Stimulated activated effector memory CD8-positive, alpha-beta T cell treated with anti-CD3 and anti-CD28 coated beads, Interleukin-12 subunit alpha, Interleukin-12 subunit beta, amount 100 ng/mL, for 72 hours (primary cell): Measurements from ENCODE around the gene RNF213.

Experiments used
- ATAC-seq: fragments of 150-1000 bp; cut with Tn5 transposase; 2 replicates; pipeline ENCODE4 v1.10.0; 2021
- DNase-seq, 2 donors: peaks; one replicate each; pipeline ENCODE4 v3.0.0; 2021 to 2022; ENCODE audit warnings: low spot score in 2 of 2
- H3K27ac Mint-ChIP-seq: one replicate; pipeline ENCODE4 v1.8.0; 2022; ENCODE audit warnings: mild to moderate bottlenecking, mixed read lengths
- H3K36me3 Mint-ChIP-seq: one replicate; pipeline ENCODE4 v1.8.0; 2022; ENCODE audit warnings: mild to moderate bottlenecking, mixed read lengths
- H3K4me1 Mint-ChIP-seq: one replicate; pipeline ENCODE4 v1.8.0; 2022; ENCODE audit warnings: mixed read lengths
- H3K4me3 Mint-ChIP-seq: one replicate; pipeline ENCODE4 v1.8.0; 2022; ENCODE audit warnings: mild to moderate bottlenecking, mixed read lengths
- H3K9me3 Mint-ChIP-seq: one replicate; pipeline ENCODE4 v1.8.0; 2022; ENCODE audit warnings: mixed read lengths

Gene RNF213

DNA sequence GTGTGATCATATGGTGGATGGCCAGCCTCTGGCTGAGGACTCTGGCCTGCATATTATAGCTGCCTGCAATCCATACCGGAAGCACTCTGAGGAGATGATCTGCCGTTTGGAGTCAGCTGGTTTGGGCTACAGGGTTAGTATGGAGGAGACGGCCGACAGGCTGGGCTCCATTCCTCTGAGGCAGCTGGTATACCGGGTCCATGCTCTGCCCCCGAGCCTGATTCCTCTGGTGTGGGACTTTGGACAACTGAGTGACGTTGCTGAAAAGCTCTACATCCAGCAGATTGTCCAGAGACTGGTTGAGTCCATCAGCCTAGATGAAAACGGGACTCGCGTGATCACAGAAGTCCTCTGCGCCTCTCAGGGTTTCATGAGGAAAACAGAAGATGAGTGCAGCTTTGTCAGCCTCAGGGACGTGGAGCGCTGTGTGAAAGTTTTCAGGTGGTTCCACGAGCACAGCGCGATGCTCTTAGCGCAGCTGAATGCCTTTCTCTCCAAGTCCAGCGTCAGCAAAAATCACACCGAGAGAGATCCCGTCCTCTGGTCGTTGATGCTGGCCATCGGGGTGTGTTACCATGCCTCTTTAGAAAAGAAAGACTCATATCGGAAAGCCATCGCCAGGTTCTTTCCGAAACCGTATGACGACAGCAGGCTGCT lies 85.3 kb downstream of the RNF213 start:
- H3K4me1 Mint-ChIP-seq, result peaks cover 31% of the 10 kb centered on the region
- no peaks in the 10 kb centered on the region for H3K9me3 Mint-ChIP-seq
- DNase-seq, result no peak
- no peak for ATAC-seq
- H3K27ac Mint-ChIP-seq, result no peak overlapping the region
- no peak overlapping the region for H3K4me3 Mint-ChIP-seq
- H3K36me3 Mint-ChIP-seq, result peaks cover 100% of the 10 kb centered on the region

DNA sequence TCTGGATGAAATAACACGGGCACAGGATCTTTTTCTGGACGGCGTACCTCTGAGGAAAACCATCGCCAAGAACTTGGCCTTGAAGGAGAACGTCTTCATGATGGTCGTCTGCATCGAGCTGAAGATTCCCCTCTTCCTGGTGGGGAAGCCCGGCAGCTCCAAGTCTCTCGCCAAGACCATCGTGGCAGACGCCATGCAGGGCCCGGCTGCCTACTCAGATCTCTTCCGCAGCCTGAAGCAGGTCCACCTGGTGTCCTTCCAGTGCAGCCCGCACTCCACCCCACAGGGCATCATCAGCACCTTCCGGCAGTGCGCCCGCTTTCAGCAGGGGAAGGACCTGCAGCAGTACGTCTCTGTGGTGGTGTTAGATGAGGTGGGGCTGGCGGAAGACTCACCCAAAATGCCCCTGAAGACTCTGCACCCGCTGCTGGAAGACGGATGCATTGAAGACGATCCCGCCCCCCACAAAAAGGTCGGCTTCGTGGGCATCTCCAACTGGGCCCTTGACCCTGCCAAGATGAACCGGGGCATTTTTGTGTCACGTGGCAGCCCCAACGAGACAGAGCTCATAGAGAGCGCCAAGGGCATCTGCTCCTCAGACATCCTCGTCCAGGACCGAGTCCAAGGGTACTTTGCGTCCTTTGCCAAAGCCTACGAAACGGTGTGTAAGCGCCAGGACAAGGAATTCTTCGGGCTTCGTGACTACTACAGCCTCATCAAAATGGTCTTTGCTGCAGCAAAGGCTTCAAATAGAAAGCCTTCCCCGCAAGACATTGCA lies 86.0 kb downstream of the RNF213 start:
- Mint-ChIP-seq H3K9me3 (no peaks in the 10 kb centered on the region), H3K36me3 (peaks cover 100% of the 10 kb centered on the region), H3K4me1 (peaks cover 31% of the 10 kb centered on the region), H3K4me3 (no peak overlapping the region), H3K27ac (no peak overlapping the region)
- no peak for DNase-seq
- no peak for ATAC-seq

DNA sequence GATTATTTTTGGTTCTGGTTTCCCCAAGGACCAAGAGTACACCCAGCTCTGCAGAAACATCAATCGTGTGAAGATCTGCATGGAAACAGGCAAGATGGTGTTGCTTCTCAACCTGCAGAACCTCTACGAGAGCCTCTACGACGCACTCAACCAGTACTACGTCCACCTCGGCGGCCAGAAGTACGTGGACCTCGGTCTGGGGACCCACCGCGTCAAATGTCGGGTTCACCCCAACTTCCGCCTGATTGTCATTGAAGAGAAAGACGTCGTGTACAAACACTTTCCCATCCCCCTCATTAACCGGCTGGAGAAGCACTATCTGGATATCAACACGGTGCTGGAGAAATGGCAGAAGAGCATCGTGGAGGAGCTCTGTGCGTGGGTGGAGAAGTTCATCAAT lies 86.9 kb downstream of the RNF213 start:
- Mint-ChIP-seq H3K4me1 (peaks cover 31% of the 10 kb centered on the region), H3K36me3 (peaks cover 100% of the 10 kb centered on the region), H3K9me3 (no peaks in the 10 kb centered on the region), H3K4me3 (no peak overlapping the region), H3K27ac (peak overlapping the region; percentile 76)
- DNase-seq, result no peak
- no peak for ATAC-seq

DNA sequence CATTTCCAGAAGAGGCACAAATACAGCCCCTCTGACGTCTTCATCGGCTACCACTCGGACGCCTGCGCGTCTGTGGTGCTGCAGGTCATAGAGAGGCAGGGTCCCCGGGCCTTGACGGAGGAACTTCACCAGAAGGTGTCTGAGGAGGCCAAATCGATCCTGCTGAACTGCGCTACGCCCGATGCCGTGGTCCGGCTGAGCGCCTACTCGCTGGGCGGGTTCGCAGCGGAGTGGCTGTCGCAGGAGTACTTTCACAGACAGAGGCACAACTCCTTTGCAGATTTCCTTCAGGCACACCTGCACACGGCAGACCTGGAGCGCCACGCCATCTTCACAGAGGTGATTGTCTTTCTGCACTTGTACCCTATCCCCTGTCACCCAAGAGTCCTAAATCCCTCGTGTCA lies 87.3 kb downstream of the RNF213 start:
- ATAC-seq, result no peak
- Mint-ChIP-seq H3K4me3 (no peak overlapping the region), H3K27ac (peak overlapping the region; percentile 76), H3K4me1 (peaks cover 31% of the 10 kb centered on the region), H3K36me3 (peaks cover 100% of the 10 kb centered on the region), H3K9me3 (no peaks in the 10 kb centered on the region)
- DNase-seq, result no peak

DNA sequence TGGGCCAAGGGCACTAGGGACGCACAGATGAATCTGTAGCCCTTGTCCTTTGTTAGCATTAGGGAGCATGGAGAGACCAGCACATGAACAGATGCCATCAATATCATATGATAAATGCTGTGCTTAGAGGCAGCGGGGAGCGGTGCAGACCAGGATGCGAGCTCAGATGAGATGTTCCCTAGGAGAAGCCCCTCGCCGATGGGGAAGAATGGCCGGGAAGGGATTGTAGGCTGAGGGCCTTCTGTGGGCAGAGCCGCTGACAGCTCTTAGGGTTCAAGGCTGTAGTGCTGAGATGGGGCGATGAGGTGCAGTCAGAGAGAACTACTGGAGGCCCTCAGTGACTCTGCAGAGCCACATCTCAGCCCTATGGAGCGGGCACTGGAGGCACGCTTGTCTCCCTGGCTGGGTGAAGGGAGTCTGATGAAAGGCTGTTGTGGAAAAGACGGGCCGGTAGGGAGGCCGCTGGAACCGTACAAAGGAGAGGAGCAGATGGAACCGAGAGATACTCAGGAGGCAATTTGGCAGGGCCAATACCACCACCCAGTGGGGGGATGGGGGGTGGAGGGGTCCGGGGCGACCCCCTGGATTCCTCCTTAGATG lies 88.0 kb downstream of the RNF213 start:
- Mint-ChIP-seq H3K27ac (peak overlapping the region; percentile 78), H3K9me3 (no peaks in the 10 kb centered on the region), H3K4me1 (peaks cover 25% of the 10 kb centered on the region), H3K4me3 (no peak overlapping the region), H3K36me3 (peaks cover 100% of the 10 kb centered on the region)
- ATAC-seq (no peak), DNase-seq (no peak)

DNA sequence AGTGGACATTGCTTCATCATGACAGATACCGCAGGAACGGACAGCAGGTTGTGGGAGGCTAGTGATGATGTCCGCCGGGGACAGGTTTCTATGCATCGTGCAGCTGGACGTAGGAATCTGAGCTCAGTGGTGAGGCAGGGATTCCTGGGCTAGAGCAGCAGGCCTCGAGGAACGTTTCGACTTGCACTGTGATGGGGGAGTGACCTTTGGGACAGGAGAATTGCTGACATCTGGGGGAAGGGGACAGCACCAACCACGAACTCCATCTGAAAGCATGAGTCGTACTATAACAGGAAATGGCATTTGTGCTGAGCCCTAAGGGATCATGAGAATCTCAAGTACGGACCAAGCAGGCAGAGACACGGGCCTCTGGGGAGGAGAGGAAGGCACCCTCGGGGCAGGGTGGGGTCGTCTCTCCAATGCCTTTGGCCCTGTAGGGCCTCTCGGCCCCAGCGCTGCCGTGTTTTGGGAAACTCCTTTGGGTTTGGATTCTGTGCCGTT lies 88.5 kb downstream of the RNF213 start:
- ATAC-seq, result peak; percentile 48
- H3K27ac Mint-ChIP-seq, result peak overlapping the region; percentile 78
- H3K4me1 Mint-ChIP-seq, result peaks cover 23% of the 10 kb centered on the region
- no peak for DNase-seq
- H3K36me3 Mint-ChIP-seq, result peaks cover 100% of the 10 kb centered on the region
- no peak overlapping the region for H3K4me3 Mint-ChIP-seq
- no peaks in the 10 kb centered on the region for H3K9me3 Mint-ChIP-seq

DNA sequence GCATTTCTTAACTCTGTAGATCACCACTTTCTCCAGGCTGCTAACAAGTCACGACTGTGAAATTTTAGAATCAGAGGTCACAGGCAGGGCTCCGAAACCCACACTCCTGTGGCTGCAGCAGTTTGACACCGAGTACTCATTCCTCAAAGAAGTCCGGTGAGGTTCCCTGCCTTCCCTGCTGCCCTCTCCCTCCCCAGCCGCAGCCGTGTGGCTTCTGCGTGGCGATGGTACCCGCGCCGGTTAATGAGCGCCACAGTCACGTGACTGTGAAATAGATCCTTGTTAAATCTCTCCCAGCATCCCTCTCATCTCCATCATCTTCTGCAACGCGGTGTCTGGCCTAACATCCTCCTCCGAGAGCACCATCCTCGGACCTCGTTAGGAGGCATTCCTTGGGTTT lies 89.1 kb downstream of the RNF213 start:
- Mint-ChIP-seq H3K4me3 (no peak overlapping the region), H3K4me1 (peaks cover 23% of the 10 kb centered on the region), H3K36me3 (peaks cover 100% of the 10 kb centered on the region), H3K27ac (peak overlapping the region; percentile 78), H3K9me3 (no peaks in the 10 kb centered on the region)
- DNase-seq (no peak), ATAC-seq (no peak)

DNA sequence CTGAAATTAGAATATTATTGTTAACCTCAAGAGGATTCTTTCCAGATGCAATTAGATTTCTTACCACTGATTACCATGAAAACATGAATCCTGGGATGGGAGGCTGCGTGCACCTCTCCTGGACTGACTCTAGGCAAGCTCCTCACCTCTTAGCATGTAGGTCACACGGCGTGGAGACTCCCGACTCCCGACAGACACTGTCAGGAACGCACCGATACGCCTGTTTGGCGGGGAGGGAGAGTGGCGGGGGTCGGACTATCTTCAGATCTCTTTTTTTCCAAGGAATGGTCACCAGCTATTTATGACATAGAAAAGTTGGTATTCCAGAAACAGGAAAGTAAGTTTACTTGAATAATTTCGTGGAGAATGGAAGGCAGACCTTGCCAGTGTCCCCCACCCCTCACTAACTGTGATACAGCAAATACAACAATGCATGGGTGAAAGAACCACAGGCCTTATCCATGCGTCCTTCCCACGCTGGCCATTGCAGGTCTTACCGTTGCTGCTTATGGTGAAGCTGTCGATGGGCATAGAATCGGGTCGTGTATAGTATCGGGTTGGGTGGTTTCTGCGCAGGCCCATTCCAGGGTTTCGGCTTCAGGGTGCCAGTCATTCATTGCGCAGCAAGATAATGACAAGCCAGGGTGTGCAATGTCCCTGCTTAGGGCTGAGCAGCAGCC lies 91.7 kb downstream of the RNF213 start:
- Mint-ChIP-seq H3K4me1 (peaks cover 22% of the 10 kb centered on the region), H3K9me3 (no peaks in the 10 kb centered on the region), H3K36me3 (peaks cover 100% of the 10 kb centered on the region), H3K4me3 (no peak overlapping the region), H3K27ac (peak overlapping the region; percentile 58)
- no peak for ATAC-seq
- DNase-seq, result no peak

DNA sequence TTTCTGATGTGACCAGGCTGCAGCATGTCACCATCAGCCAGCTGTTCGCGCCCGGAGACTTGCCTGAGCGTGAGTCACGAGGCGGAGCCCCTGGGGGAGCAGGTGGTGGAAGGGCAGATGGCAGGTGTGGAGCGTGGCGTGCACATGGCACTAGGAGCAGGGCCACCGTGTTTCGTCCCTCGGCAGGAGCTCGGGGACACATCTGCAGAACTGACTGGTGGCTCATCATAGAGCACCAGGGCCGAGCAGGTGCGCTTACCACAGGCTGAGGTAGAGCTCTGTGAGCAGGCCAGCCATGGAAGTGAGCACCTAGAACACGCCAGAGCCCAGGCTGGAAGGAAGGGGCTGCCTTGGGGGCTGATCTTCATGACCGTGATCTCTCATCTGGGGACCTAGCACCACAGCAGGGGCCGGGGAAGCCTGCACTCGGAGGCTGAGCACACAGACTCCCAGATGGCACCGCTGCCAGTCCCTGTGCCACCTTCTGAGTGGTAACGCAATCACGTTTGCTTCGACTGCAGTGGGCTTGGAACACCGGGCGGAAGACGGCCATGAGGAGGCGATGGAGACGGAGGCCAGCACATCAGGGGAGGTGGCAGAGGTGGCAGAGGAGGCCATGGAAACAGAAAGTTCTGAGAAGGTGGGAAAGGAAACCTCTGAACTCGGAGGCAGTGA lies 92.5 kb downstream of the RNF213 start:
- ATAC-seq (no peak), DNase-seq (no peak)
- Mint-ChIP-seq H3K36me3 (peaks cover 100% of the 10 kb centered on the region), H3K4me3 (no peak overlapping the region), H3K9me3 (no peaks in the 10 kb centered on the region), H3K27ac (peak overlapping the region; percentile 86), H3K4me1 (peaks cover 17% of the 10 kb centered on the region)

DNA sequence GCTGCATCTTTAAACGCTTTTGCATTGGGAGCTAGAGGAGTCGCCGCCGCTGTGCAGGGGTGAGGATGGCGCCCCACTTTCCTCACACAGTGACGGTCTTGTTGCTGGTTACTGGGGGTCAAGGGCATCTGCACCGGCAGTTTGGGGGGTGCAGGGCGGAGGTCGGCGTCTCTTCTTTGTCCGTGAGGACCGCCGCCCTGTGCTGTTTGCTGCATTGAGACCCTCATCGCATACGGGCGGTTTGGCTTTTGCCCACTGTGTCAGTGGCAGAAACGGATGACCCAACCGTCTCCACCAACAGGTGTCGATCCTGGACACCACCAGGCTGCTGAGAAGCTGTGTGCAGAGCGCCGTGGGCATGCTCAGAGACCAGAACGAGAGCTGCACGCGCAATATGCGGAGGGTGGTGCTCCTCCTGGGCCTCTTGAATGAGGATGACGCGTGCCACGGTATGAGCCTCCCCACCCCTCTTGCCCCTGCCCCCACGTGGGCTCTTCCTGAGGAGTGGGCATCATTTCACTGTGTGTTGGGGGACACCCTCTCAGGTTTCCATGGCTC lies 93.1 kb downstream of the RNF213 start:
- Mint-ChIP-seq H3K4me3 (no peak overlapping the region), H3K27ac (peak overlapping the region; percentile 86), H3K4me1 (peaks cover 11% of the 10 kb centered on the region), H3K36me3 (peaks cover 100% of the 10 kb centered on the region), H3K9me3 (no peaks in the 10 kb centered on the region)
- ATAC-seq (no peak), DNase-seq (no peak)

DNA sequence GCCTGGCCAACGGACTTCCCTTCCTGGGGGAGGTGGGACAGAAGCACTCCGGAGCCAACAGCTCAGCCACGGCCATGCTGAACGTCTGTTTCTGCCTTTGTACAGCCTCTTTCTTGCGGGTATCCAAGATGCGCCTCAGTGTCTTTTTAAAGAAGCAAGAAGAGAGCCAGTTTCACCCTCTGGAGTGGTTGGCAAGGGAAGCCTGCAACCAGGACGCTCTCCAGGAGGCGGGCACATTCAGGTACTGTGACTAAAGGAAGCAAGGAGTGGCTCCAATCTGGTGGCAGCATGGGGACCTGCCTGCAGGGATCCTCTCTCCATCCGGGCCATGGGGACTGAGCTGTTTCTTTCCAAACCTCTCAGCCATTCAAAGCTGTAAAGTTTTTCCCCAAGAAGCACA lies 93.7 kb downstream of the RNF213 start:
- Mint-ChIP-seq H3K27ac (peak overlapping the region; percentile 86), H3K4me3 (no peak overlapping the region), H3K9me3 (no peaks in the 10 kb centered on the region), H3K4me1 (peaks cover 6% of the 10 kb centered on the region), H3K36me3 (peaks cover 100% of the 10 kb centered on the region)
- ATAC-seq, result no peak
- DNase-seq, result no peak

DNA sequence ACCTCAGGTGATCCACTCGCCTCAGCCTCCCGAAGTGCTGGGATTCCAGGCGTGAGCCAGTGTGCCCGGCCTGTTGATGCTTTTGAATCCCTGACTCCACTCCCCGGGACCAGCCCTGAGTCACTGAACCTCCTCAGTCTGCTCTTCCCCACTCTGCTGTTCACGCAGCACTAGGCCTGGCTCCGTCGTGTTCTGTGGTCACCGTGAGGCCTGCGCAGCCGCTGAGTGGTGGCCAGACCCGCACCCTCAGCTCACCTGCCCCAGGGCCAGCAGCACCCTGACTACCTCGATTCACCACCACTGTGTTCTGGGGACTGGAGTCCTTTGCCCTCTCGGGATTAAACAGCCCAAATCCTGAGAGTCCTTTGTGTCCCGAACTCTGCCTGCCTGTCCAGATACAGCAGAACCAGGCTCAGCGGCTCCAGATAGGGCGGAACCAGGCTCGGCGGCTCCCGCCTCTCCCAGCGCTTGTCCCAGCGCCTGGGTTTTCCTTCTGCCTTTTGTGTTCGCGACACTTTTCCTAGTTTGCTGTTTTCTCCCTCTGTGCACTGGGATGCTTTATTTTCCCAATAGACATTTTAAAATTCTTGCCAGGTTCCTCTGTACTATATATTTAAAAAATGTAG lies 95.7 kb downstream of the RNF213 start:
- Mint-ChIP-seq H3K36me3 (peaks cover 100% of the 10 kb centered on the region), H3K4me1 (no peaks in the 10 kb centered on the region), H3K9me3 (no peaks in the 10 kb centered on the region), H3K27ac (peak overlapping the region; percentile 37), H3K4me3 (no peak overlapping the region)
- DNase-seq, result no peak
- ATAC-seq, result no peak

DNA sequence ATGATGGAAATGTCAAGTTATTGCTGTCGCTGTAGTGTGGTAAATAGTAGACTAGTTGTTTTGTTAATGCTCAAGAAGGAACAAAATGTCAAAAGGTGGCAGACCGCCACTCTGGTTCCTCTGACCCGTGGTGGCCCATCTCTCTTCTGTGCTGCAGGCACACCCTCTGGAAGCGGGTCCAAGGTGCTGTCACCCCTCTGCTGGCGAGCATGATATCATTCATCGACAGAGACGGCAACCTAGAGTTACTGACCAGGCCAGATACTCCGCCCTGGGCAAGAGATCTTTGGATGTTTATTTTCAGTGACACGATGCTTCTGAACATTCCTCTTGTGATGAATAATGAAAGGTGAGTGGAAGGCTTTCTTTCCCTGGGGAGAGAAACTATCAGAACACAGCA lies 97.5 kb downstream of the RNF213 start:
- peaks cover 100% of the 10 kb centered on the region for H3K36me3 Mint-ChIP-seq
- H3K4me1 Mint-ChIP-seq, result no peaks in the 10 kb centered on the region
- no peak overlapping the region for H3K4me3 Mint-ChIP-seq
- DNase-seq (no peak), ATAC-seq (no peak)
- no peaks in the 10 kb centered on the region for H3K9me3 Mint-ChIP-seq
- peak overlapping the region; percentile 34 for H3K27ac Mint-ChIP-seq

DNA sequence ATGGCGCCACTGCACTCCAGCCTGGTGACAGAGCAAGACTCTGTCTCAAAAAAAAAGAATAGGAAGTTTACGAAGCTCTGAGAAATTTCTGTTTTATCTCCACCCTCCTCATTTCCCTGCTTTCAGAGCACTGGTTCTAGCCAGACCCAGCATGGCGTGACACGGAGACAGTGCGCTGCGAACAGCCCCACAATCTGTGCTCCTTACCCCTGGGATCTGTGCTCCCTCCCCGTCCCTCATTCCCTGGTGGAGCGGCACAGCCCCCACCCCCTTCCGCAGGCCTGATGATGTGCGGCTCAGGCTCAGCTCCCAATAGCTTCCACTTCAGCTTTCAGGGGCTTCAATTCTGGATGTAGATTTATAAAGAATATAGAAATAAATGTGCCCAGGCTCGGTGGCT lies 98.2 kb downstream of the RNF213 start:
- no peak for DNase-seq
- H3K4me3 Mint-ChIP-seq, result no peak overlapping the region
- peak overlapping the region; percentile 83 for H3K27ac Mint-ChIP-seq
- H3K9me3 Mint-ChIP-seq, result no peaks in the 10 kb centered on the region
- peaks cover 100% of the 10 kb centered on the region for H3K36me3 Mint-ChIP-seq
- ATAC-seq, result no peak
- no peaks in the 10 kb centered on the region for H3K4me1 Mint-ChIP-seq
